Motor neuron (in vitro differentiated cells): ENCODE data around the gene BACE2. TPM values are rescaled to one million over a fixed set of nuclear protein-coding genes. Genes with fewer than 3 reads are reported as not detected.
"Not testable (repeated sequence)": the region's sequence is repeated elsewhere in the genome, so short reads cannot be mapped to it uniquely, and the experiment has no call there.

ENCODE experiments used
- ATAC-seq, 8 experiments: fragments of 200-7000 bp; cut with Tn5 transposase; replicated peaks in 6 of 8; 2 replicates each; pipeline ENCODE4 v1.8.0; 2021; ENCODE audit warnings: mild to moderate bottlenecking in 8 of 8, moderate library complexity in 8 of 8
- H3K27ac ChIP-seq, 2 donors: fragments of 250-450 bp; sonication (Bioruptor Pico); 2 replicates each; pipeline ENCODE4 v1.9.0; 2021; ENCODE audit warnings: antibody characterized with exemption in 2 of 2, mild to moderate bottlenecking in 2 of 2, moderate library complexity in 1 of 2
- H3K4me1 ChIP-seq, 2 donors: fragments of 250-450 bp; sonication (Bioruptor Pico); replicated peaks in 1 of 2; 2 replicates each; pipeline ENCODE4 v1.6.1; 2021; ENCODE audit warnings: antibody characterized with exemption in 2 of 2, mild to moderate bottlenecking in 2 of 2, moderate library complexity in 1 of 2
- H3K4me3 ChIP-seq, 5 donors: fragments of 250-450 bp; sonication (Bioruptor Pico); 2 replicates each; pipeline ENCODE4 v1.9.0; 2021; ENCODE audit warnings: antibody characterized with exemption in 5 of 5, mild to moderate bottlenecking in 5 of 5, moderate library complexity in 4 of 5
- WGBS, 10 experiments: fragments of 450-650 bp; shearing (Covaris generic); methylation state at CpG; one replicate each; pipeline ENCODE4 v1.0.0; 2022; 5-methylcytosine and 5-hydroxymethylcytosine counted together
- in situ Hi-C, 9 experiments: fragments of 400-800 bp; cut with MboI; loops; one replicate each; pipeline ENCODE4 v1.15.0; 2021; ENCODE audit warnings: low sequenced_read_pairs in 9 of 9, low pct_unique_long_range_greater_than_20kb in 2 of 9; ENCODE audit not compliant: unreplicated experiment in 9 of 9
- total RNA-seq, 8 experiments: library from RNA; unstranded; fragments of 300-600 nt; gene quantifications; 2 replicates each; pipeline versions ENCODE4 v1.2.3 to v1.2.4, GENCODE V29; 2022

The BACE2 gene
- total RNA-seq, 8 experiments from 2014 or later: 1.4 to 48.4 (median 4.3) TPM

DNA sequence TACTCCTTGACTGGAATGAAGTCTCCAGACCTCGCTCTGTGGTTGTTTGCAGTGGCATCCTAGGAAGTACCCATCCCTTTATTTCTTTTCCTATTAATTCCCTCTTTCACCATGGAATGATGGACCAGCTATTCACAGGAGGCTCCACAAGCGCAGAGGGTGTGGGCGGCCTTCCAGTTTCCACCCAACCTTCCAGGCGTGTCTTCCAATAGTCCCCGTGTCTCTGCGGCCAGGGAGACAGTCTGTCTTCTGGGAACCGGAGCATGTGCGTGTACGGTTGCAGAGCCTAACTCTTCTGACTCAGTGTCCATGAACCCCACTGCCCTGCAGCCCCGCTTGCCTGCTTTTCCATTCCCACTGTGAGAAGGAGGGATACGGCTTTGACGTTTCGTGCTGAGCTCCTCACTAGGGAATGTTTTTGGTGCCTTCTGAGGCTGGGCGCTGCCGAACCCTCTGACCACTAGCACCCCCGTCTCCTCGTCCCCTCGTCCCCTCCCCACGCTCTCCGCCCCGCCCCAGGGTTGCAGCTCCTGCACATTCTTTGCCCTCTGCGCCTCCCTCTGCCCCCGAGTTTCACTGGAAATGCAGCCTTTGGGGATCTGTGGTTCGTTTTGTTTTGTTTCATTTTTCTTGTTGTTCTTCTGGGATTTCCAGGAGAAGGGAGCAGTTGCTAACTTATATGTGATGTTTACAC lies 122.3 kb downstream of the BACE2 start:
- no peaks in the 10 kb centered on the region for H3K4me1 ChIP-seq
- in situ Hi-C loops: loop anchor here in 3 of 9 experiments (25.0 kb wide), 3 partner anchors 122 to 497 kb away; no protein-coding TSS in a partner anchor
- no peak overlapping the region for H3K27ac ChIP-seq
- 0 to 89% (median 60%) methylated on average over 1 to 10 of the region's 24 CpGs; no CpG with 5 or more reads in 1 of the 10 experiments for WGBS, 10 experiments
- ATAC-seq: peak in 1 of 8 experiments; percentile 34
- no peak overlapping the region for H3K4me3 ChIP-seq

- in situ Hi-C loops: loop anchor here in 3 of 9 experiments (25.0 kb wide), 3 partner anchors 118 to 493 kb away; no protein-coding TSS in a partner anchor
- ATAC-seq: no peak
- H3K4me1 ChIP-seq: no peaks in the 10 kb centered on the region
These were observed 126.7 kb downstream of the BACE2 start for GRCh38 chr21:41294548-41295231.

GRCh38 chr21:41295721-41296254 lies 127.8 kb downstream of the BACE2 start:
- 0 to 86% (median 25%) methylated on average over 1 to 2 of the region's 4 CpGs; no CpG with 5 or more reads in 2 of the 10 experiments for WGBS, 10 experiments
- Histone ChIP-seq H3K4me1 (no peaks in the 10 kb centered on the region), H3K4me3 (no peak overlapping the region), H3K27ac (no peak overlapping the region)
- ATAC-seq: no peak
- in situ Hi-C loops: loop anchor here in 3 of 9 experiments (25.0 kb wide), 3 partner anchors 117 to 492 kb away; no protein-coding TSS in a partner anchor

More at GRCh38 chr21:41294548-41295231, 126.7 kb downstream of the BACE2 start:
- no peak overlapping the region for H3K27ac ChIP-seq
- WGBS, 10 experiments: 43 to 100% (median 67%) methylated on average over 1 of the region's 1 CpG; no CpG with 5 or more reads in 3 of the 10 experiments
- no peak overlapping the region for H3K4me3 ChIP-seq

GRCh38 chr21:41302976-41303375 lies 135.0 kb downstream of the BACE2 start:
- Histone ChIP-seq H3K4me1 (no peaks in the 10 kb centered on the region), H3K4me3 (no peak overlapping the region), H3K27ac (no peak overlapping the region)
- ATAC-seq: no peak
- in situ Hi-C loops: no loop called here
- 0 to 100% (median 33%) methylated on average over 1 of the region's 1 CpG; no CpG with 5 or more reads in 3 of the 10 experiments for WGBS, 10 experiments

GRCh38 chr21:41304068-41304720 lies 136.2 kb downstream of the BACE2 start:
- no peak for ATAC-seq
- Histone ChIP-seq H3K4me3 (no peak overlapping the region), H3K27ac (no peak overlapping the region), H3K4me1 (no peaks in the 10 kb centered on the region)
- WGBS, 10 experiments: 80 to 100% (median 92%) methylated on average over 1 to 6 of the region's 40 CpGs; no CpG with 5 or more reads in 5 of the 10 experiments
- in situ Hi-C loops: no loop called here

DNA sequence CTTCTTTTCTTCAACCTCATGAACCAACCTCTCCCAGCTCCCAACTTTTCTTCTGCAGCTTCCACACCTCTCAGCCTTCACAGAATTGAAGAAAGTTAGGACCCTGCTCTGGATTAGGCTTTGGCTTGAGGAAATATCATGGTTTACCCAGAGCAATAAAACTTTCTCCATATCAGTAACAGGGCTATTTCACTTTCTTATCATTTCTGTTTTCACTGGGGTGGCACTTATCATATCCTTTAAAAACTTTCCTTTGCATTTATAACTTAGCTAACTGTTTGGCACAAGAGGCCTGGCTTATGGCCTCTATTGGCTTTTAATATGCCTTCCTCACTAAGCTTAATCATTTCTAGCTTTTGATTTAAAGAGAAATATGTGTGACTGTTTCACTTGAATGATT lies 139.3 kb downstream of the BACE2 start:
- ATAC-seq: no peak
- in situ Hi-C loops: no loop called here

GRCh38 chr21:41313285-41314164 lies 145.6 kb downstream of the BACE2 start:
- H3K4me1 ChIP-seq, H3K27ac ChIP-seq, ATAC-seq, in situ Hi-C loops, H3K4me3 ChIP-seq: not testable (repeated sequence)
- WGBS, 10 experiments: 40 to 100% methylated on average over 1 of the region's 8 CpGs; no CpG with 5 or more reads in 8 of the 10 experiments

More for the DNA sequence above, 139.3 kb downstream of the BACE2 start:
- Histone ChIP-seq H3K4me1 (no peaks in the 10 kb centered on the region), H3K4me3 (no peak overlapping the region), H3K27ac (no peak overlapping the region)

- Histone ChIP-seq H3K4me3 (no peak overlapping the region), H3K27ac (no peak overlapping the region), H3K4me1 (peaks cover 3 to 7% of the 10 kb centered on the region in 2 donors)
- no peak for ATAC-seq
- in situ Hi-C loops: no loop called here
- WGBS, 10 experiments: 62 to 93% methylated on average over 2 to 5 of the region's 6 CpGs; no CpG with 5 or more reads in 8 of the 10 experiments
These were observed 147.8 kb downstream of the BACE2 start for GRCh38 chr21:41315726-41316125.

- Histone ChIP-seq H3K4me1 (peaks cover 3 to 7% of the 10 kb centered on the region in 2 donors), H3K4me3 (peak within 1 kb of the TSS in 4 of 5 donors; percentile 1 to 15 (median 11)), H3K27ac (no peak within 1 kb of the TSS)
- WGBS, 10 experiments: 5 to 67% (median 20%) methylated on average over 1 to 6 of the region's 55 CpGs; no CpG with 5 or more reads in 4 of the 10 experiments
- ATAC-seq: peak; percentile 47 to 87 (median 71)
- in situ Hi-C loops: no loop called here
These were observed 148.5 kb downstream of the BACE2 start, which contains the start of gene FAM3B for GRCh38 chr21:41316200-41317062. Gene FAM3B (plus strand): TSS chr21:41316801. CDS start chr21:41316880, 79 bp downstream.

DNA sequence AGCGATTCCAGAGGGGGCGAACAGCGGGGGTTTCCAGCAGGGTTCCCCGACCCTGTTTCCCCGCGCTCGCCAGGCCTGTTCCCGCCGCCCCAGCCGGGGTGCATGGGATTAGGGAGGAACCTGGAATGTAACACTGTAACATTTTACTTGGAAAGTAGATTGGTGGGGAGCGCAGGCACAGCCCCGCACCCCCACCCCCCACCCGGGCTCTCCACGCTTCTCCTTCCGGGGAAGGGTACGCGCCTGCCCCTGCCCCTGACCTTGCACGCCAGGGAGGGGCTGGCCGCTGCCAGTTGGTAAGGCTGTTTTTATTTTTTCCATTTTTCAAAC lies 149.1 kb downstream of the BACE2 start:
- peak in 2 of 8 experiments; percentile 2 to 12 for ATAC-seq
- WGBS, 10 experiments: 40% methylated on average over 2 of the region's 19 CpGs; no CpG with 5 or more reads in 9 of the 10 experiments
- Histone ChIP-seq H3K4me1 (peaks cover 3 to 7% of the 10 kb centered on the region in 2 donors), H3K27ac (no peak overlapping the region), H3K4me3 (peak overlapping the region in 2 of 5 donors; percentile 8 to 15)
- in situ Hi-C loops: no loop called here

GRCh38 chr21:41317458-41317857 lies 149.5 kb downstream of the BACE2 start:
- in situ Hi-C loops: no loop called here
- 43 to 100% (median 67%) methylated on average over 1 to 8 of the region's 10 CpGs; no CpG with 5 or more reads in 2 of the 10 experiments for WGBS, 10 experiments
- Histone ChIP-seq H3K27ac (no peak overlapping the region), H3K4me3 (no peak overlapping the region), H3K4me1 (peaks cover 3 to 7% of the 10 kb centered on the region in 2 donors)
- ATAC-seq: no peak
